Measurements from ENCODE around the gene SCYL1.
A peak's percentile ranks its signal among the peaks of the same experiment; 100 is the strongest.
"Not testable (repeated sequence)": the region's sequence is repeated elsewhere in the genome, so short reads cannot be mapped to it uniquely, and the experiment has no call there.

The SCYL1 gene

DNA sequence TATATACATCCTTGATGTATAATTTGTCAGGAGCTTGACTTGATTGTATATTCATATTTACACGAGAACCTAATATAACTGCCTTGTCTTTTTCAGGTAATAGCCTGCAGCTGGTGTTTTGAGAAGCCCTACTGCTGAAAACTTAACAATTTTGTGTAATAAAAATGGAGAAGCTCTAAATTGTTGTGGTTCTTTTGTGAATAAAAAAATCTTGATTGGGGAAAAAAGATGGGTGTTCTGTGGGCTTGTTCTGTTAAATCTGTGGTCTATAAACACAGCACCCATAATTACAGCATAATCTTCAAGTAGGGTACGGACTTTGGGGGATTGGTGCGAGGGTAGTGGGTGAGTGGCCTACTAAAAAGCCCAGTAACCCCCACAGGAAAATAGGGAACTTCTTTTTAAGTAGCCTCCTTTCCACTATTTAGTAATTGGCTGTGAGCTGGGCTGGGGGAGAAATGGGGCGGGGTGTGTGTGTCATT is 18.6 kb upstream of the SCYL1 start:
- no peak for DNase-seq

DNA sequence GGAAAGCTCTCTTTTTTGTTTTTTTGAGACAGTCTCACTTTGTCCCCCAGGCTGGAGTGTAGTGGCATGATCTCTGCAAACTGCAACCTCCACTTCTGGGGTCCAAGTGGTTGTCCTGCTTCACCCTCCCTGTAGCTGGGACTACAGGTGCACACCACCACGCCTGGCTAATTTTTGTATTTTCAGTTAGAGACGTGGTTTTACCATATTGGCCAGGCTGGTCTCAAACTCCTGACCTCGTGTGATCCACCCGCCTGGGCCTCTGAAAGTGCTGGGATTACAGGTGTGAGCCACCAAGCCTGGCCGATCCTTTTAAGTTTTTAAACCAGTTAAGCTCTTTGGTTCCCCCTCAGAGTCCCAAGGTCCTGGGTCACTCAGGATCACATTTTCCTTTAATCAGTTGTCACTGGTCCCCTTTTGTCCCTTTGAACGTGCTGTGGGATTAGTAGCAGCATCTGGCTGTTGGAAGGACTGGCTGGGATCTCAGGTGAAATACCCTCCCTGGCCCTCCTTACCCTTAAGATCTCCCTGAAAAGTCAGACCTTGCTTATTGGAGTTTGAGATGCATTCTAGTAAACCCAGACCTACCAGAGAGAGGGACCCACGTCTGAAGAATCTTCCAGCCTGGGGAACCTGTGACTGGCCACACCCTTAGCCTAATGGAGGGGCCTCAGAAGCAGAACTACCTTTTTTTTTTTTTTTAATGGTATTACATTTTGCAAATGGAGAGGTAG is 17.9 kb upstream of the SCYL1 start:
- DNase-seq, result peak; percentile 95

DNA sequence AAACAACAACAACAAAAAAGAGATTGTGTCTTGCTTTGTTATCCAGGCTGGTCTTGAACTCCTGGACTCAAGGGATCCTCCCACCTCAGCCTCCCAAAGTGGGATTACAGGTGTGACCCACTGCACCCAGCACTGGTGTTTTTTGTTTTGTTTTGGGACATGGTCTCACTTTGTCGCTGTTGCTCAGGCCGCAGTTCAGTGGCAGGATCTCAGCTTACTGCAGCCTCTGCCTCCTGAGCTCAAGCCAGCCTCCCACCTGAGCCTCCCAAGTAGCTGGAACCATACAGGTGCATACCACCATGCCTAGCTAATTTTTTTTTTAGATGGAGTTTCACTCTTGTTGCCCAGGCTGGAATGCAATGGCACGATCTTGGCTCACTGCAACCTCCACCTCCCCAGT is 12.6 kb upstream of the SCYL1 start:
- not testable (repeated sequence) for DNase-seq

DNA sequence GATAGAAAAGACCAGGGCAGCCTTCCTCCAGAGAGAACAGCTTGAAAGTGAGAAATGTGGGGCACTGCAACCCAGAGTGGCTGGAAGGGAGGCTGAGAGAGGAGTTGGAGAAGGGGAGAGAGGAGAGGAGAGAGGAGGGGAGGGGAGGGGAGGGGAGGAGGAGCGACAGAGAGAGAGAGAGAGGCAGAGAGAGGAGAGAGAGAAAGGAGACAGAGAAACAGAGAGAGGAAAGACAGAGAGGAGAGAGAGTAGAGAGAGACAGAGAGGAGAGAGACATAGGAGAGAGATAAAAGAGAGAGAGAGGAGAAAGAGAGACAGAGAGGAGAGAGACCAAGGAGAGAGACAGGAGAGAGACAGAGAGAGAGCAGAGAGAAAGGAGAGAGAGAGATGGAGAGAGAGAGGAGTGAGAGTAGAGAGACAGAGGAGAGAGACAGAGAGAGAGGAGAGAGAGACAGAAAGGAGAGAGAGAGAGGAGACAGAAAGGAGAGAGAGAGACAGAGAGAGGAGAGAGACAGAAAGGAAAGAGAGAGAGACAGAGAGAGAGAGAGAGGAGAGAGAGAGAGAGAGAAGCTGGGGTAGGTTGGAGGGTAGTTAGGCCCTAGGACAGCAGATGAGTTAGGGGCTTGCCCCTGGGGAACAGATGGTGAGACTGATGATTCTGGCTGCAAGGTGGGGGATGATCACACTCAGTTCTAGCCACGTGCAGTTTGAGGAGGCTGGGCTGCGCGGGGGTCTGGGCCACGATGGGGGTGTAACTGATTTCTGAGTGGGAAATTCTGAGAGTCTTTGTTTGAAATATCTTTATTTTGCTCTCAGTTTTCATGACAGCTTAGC is 8.5 kb upstream of the SCYL1 start:
- peak; percentile 37 for DNase-seq

DNA sequence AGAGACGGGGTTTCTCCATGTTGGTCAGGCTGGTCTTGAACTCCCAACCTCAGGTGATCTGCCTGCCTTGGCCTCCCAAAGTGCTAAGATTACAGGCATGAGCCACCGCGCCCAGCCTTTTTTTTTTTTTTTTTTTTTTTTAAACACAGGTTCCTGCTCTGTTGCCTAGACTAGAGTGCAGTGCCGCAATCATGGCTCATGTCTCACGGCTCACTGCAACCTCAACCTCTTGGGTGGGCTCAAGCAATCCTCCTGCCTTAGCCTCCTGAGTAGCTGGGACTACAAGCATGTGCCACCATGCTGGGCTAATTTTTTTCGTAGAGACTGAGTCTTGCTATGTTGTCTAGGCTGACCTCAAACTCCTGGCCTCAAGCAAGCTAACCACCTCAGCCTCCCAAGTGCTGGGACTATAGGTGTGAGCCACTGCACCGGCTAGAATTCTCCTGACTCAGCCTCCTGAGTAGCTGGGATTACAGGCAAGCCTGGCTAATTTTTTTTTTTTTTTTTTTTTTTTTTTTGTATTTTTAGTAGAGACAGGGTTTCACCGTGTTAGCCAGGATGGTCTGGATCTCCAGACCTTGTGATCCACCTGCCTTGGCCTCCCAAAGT is 5.8 kb upstream of the SCYL1 start:
- peak; percentile 54 for DNase-seq

DNA sequence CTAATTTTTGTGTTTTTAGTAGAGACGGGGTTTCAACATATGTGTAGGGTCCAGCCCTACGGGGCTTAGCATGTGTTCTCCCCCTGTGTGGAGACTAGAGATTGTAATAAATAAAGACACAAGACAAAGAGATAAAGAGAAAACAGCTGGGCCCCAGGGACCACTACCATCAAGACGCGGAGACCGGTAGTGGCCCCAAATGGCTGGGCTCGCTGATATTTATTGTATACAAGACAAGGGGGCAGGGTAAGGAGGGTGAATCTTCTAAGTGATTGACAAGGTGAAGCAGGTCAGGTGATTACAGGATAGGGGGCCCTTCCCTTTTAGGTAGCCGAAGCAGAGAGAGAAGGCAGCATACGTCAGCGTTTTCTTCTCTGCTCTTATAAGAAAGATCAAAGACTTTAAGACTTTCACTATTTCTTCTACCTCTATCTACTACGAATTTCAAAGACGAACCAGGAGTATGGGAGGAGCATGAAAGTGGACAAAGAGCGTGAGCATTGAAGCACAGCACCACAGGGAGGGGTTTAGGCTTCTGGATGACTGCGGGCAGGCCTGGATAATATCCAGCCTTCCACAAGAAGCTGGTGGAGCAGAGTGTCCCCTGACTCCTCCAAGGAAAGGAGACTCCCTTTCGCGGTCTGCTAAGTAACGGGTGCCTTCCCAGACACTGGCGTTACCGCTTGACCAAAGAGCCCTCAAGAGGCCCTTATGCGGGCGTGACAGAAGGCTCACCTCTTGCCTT is 2.9 kb upstream of the SCYL1 start:
- DNase-seq, result peak; percentile 62

DNA sequence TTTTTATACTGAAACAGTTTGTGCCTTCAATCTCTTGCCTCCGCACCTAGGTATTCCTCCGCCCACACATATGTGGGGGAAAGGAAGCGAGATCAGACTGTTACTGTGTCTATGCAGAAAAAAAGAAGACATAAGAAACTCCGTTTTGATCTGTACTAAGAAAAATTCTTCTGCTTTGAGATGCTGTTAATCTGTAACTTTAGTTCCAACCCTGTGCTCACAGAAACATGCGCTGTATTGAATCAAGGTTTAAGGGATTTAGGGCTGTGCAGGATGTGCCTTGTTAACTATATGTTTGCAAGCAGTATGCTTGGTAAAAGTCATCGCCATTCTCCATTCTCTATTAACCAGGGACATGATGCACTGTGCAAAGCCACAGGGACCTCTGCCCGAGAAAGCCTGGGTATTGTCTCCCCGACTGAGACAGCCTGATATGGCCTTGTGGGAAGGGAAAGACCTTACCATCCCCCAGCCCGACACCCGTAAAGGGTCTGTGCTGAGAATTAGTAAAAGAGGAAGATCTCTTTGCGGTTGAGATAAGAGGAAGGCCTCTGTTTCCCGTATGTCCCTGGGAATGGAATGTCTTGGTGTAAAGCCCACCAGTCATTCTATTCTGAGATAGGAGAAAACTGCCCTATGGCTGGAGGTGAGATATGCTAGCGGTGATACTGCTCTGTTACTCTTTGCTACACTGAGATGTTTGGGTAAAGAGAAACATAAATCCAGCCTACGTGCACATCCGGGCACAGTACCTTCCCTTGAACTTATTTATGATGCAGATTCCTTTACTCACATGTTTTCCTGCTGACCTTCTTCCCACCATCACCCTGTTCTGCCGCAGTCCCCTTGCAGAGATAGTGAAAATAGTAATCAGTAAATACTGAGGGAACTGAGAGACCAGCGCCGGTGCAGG is 1.9 kb upstream of the SCYL1 start:
- peak; percentile 81 for DNase-seq

DNA sequence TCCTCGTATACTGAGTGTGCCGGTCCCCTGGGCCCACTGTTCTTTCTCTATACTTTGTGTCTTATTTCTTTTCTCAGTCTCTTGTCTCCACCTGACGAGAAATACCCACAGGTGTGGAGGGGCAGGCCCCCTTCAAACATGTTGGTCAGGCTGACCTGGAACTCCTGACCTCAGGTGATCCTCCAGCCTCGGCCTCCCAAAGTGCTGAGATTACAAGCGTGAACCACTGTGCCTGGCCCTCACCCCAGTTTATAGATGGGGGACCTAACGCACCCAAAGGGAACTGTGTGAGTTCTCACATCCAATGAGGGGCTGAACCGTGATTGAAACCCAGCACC is 1.3 kb upstream of the SCYL1 start:
- DNase-seq, result not testable (repeated sequence)

DNA sequence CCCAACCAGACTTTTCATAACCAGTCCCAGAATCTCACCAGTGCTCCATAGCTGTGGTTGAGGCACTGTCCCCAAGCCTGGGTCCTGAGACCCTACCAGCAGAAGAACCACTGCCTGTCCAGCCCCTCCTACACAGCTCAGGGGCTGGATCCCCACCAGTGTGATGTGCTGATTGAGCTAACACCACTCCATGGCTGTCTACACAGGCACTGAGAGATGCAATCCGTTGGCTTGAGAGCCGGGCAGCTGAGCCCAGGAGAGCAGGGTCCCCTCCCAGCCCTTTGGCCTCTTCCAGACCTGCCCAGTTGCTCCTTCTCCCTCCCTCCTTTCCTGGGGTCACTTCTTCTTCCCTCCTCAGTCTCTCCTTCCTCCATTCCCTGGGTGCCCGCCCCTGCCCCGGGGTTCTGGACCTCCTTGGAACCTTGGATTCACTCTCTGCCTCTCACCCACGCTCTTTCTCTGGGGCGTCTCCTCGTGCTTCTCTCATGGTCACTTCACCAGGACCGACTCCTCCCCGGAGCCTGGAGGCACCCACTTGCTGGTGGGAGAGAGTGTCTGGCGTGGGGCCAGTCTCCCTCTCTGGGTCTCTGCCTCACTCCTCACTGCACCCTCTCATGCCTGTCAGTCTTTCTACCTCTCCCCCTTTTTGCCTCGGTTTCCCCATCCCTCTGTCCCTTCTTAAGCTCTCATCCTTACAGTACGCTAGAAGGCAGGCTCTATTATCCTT is 706 bp upstream of the SCYL1 start:
- DNase-seq, result peak; percentile 66

DNA sequence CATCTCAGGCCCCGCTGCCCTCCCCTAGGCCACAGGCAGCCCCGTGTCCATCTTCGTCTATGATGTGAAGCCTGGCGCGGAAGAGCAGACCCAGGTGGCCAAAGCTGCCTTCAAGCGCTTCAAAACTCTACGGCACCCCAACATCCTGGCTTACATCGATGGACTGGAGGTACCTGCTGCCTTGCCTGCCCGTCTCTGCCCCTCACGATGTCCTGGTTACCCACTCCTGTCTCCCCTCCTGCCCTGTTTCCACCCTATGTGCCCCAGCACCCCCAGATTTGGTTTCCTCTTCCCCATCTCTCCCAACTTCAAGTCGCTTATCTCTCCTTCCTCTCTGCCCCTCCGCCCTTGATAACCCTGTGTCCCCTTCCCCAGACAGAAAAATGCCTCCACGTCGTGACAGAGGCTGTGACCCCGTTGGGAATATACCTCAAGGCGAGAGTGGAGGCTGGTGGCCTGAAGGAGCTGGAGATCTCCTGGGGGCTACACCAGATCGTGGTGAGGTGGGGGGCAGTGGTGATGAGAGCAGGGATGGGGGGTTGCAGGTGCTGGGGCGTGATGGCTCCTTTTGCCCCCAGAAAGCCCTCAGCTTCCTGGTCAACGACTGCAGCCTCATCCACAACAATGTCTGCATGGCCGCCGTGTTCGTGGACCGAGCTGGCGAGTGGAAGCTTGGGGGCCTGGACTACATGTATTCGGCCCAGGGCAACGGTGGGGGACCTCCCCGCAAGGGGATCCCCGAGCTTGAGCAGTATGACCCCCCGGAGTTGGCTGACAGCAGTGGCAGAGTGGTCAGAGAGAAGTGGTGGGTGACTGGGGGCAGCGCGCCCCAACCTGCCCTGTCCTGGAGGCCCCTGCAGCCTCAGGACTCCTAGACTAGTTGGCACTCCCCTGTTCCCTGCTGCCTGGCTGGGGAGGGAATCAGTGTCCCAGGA is 930 bp downstream of the SCYL1 start:
- DNase-seq, result no peak

DNA sequence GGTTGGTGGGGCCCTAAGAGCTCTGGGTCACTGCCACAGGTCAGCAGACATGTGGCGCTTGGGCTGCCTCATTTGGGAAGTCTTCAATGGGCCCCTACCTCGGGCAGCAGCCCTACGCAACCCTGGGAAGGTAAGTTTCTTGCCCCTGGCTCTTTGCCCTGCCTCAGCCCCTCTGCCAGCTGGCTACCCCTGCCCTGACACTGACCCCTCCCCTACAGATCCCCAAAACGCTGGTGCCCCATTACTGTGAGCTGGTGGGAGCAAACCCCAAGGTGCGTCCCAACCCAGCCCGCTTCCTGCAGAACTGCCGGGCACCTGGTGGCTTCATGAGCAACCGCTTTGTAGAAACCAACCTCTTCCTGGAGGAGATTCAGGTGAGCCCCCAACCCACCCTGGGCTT is 1.9 kb downstream of the SCYL1 start:
- DNase-seq, result peak; percentile 42

DNA sequence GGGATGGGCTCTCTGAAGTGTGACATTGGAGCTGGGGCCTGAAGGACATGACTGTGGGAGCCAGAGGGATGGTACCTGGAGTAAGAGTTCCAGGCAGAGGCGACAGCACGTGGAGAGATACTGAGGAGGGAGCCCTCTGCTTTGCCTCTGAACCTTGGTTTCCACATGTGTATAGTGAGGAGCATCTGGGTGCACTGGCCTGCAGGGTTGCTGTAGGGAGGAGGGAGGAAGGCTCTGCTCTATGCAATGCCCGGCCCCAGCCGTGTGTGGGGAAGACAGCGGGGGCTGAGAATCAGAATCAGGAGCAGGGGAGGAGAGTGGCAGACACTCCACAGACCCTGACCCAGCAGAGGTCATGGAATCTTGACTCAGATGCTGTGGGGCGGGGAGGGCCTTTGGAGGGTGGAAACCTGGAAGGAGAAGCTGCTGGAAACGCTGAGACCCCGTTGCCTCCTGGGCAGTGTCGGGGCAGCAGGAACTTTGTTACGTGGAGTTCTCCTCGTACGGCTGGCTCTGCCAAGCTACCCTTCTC is 4.0 kb downstream of the SCYL1 start:
- DNase-seq, result peak; percentile 41

DNA sequence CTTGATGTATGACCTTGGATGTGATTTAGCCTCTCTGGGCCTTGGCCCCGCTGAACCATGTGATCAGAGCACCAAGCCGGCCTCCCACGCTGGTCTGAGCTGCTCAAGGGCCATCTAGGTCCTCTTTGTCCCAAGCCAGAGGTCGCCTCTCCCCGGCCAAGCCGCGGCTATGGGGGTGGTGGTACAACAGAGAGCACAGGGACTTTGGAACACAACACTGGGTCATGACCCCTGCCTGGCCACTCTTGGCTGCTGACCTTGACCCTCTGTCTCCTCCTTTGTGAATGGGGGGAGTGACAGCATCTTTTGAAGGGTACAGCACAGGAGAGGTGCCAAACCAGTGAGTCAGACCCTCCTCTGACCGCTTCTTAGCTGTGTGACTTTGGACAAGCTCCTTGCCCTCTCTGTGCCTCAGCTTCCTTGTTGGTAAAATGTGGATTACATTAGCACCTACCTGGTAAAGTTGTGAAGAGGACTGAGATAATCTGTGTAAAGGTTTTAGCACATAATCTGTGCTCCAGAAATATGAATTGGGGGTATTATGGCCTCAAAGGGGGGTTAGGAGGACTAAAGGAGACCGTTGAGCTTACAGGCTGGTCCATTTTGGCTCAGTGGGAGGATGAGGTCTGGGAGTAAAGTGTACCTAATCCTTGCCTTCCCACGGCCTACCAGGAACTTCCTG is 4.7 kb downstream of the SCYL1 start:
- no peak for DNase-seq

DNA sequence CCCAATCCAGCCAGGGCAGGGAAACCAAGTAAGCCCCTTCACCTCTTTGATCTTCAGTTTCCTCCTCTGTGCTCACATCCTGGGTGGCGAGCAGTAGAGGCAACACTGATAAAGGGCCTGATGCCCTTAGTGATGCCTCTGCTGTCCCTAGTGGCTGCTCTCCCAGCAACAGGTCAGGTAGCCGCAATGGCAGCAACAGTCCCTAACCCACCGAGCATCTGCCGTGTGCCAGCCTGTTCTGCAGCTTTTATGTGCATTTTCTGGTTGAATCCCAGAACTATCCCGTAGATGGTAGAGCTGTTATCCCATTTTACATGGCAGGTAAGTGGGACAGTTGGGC is 5.2 kb downstream of the SCYL1 start:
- DNase-seq, result no peak

DNA sequence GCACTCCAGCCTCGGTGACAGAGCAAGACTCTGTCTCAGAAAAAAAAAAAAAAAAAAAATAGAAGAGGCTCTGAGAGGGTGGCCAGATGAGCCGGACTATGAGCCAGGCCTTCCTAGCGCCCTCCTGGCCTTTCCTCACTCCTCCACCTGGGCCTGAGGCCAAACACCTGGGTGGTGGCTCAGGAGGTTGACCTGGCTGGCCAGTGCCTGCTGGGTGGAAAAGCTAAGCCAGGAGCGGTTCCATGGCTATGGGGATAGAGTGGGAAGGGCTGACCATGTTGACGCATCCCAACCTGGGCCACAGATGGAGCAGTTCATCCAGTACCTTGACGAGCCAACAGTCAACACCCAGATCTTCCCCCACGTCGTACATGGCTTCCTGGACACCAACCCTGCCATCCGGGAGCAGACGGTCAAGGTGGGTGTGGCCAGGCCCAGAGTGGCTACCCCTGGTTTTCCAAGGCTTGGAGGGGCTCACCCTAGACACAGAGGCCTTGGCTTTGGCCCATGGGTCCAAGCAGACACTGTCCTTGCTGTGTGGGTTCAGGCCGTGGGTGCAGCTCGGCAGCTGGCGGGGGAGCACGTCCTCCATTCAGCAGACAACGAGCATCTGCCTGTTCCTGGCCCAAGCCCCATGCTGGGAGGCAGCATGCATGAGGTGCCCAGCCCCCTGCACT is 7.6 kb downstream of the SCYL1 start:
- no peak for DNase-seq

DNA sequence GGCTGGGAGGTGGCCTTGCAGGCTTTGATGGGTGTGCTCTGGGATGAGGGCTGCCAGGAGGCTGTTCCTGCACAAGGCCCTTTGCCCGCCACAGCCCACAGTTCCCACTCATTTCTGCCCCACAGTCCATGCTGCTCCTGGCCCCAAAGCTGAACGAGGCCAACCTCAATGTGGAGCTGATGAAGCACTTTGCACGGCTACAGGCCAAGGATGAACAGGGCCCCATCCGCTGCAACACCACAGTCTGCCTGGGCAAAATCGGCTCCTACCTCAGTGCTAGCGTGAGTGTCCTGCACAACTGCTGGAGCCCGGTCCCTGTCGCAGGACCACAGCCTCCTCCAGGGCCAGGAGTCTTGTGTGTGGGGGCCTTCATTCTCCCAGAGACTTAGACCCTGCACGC is 10.2 kb downstream of the SCYL1 start:
- no peak for DNase-seq

DNA sequence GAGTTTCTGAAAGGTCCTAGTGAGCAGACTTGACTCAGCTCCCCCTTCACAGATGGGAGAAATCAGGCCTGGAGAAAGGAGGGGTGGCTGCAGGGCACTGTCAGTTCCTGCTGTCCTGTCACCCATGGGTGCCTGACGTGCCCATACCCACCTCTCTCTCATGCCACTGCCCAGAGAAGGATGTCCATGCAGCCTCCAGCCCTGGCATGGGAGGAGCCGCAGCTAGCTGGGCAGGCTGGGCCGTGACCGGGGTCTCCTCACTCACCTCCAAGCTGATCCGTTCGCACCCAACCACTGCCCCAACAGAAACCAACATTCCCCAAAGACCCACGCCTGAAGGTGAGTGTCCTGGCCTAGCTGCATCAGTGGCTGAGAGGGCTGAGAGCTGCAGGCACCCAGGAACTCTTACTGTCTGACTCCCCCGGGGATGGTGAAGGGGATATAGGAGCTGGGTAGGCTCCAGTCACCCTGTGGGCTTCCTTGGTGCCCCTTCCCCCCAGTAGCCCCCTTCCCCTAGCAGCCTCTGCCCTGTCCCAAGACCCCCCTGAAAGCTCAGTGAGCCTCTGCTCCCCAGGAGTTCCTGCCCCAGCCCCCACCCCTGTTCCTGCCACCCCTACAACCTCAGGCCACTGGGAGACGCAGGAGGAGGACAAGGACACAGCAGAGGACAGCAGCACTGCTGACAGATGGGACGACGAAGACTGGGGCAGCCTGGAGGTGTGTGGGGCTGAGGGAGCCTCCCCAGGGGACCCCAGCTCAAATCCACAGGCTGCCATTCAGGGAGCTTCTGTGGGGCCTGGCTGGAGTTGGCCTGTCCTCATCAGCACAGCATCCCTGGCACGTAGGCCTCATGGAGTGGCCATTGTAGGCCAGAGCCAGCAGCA is 11.8 kb downstream of the SCYL1 start:
- DNase-seq, result peak; percentile 53

DNA sequence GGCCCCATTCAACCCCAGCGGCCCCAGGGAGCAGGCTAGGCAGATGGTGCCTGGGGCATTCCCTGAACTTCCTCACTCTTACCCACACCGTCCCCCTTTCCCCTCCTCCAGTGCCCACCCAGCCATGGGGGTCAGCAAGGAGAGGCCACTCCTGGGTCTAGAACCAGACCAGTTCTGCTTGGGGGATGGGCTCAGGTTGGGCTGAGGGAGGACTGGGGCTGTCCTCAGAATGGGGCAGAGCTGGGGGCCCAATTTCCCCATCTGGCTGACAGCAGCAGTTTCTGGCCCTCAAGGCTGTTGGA is 12.4 kb downstream of the SCYL1 start:
- DNase-seq, result peak; percentile 40
